ENCODE results near the gene TMEM272.

- TF ChIP-seq CTCF (IDR thresholded peaks at IDR 0.05; ENCODE audit: insufficient read depth, low read length, poor library complexity, severe bottlenecking) (no peak), EZH2phosphoT487 (conservative IDR thresholded peaks at IDR 0.05; ENCODE audit: low read length) (no peak)
These were observed 29.1 kb downstream of the TMEM272 start for GRCh38 chr13:51815848-51816247.
